Activated naive CD4-positive, alpha-beta T cell treated with anti-CD3 and anti-CD28 coated beads, Interleukin-2, amount 50 U/mL, for 72 hours (primary cell): Measurements from ENCODE around the gene GGT6. TPM values are rescaled to one million over a fixed set of nuclear protein-coding genes. Genes with fewer than 3 reads are reported as not detected.

Source experiments
- ATAC-seq, 2 donors: fragments of 150-1000 bp; cut with Tn5 transposase; 2 replicates each; pipeline ENCODE4 v1.10.0; 2021; ENCODE audit warnings: mild to moderate bottlenecking in 2 of 2, moderate library complexity in 2 of 2
- DNase-seq, 2 donors: peaks; one replicate each; pipeline ENCODE4 v3.0.0; 2021 to 2022; ENCODE audit warnings: low spot score in 2 of 2
- H3K27ac Mint-ChIP-seq, 2 donors: one replicate each; pipeline ENCODE4 v1.8.0; 2022; ENCODE audit warnings: mild to moderate bottlenecking in 2 of 2, mixed read lengths in 2 of 2
- H3K36me3 Mint-ChIP-seq, 2 donors: one replicate each; pipeline ENCODE4 v1.8.0; 2022; ENCODE audit warnings: mixed read lengths in 2 of 2
- H3K9me3 Mint-ChIP-seq, 2 donors: one replicate each; pipeline ENCODE4 v1.8.0; 2022; ENCODE audit warnings: mixed read lengths in 2 of 2
- total RNA-seq, 2 donors: library from RNA; stranded (reverse); gene quantifications; one replicate each; pipeline ENCODE4 v1.2.3, GENCODE V29; 2022

Gene GGT6
- total RNA-seq, 2 donors from 2014 or later = not detected

GRCh38 chr17:4549781-4550533 lies 10.4 kb downstream of the GGT6 start:
- Mint-ChIP-seq H3K36me3 (peaks cover 14 to 22% of the 10 kb centered on the region in 2 donors), H3K27ac (no peak overlapping the region), H3K9me3 (no peaks in the 10 kb centered on the region)
- DNase-seq = no peak
- ATAC-seq = no peak

- Mint-ChIP-seq H3K36me3 (peaks cover 5 to 11% of the 10 kb centered on the region in 2 donors), H3K9me3 (no peaks in the 10 kb centered on the region), H3K27ac (no peak overlapping the region)
- ATAC-seq (no peak), DNase-seq (no peak)
Measured at GRCh38 chr17:4548721-4549531, 11.5 kb downstream of the GGT6 start.

- DNase-seq (no peak), ATAC-seq (no peak)
- Mint-ChIP-seq H3K36me3 (peaks cover 0 to 7% of the 10 kb centered on the region in 2 donors), H3K9me3 (no peaks in the 10 kb centered on the region), H3K27ac (no peak overlapping the region)
Measured at GRCh38 chr17:4548061-4548461, 12.3 kb downstream of the GGT6 start.

- no peak overlapping the region for H3K27ac Mint-ChIP-seq
- no peak for DNase-seq
- H3K36me3 Mint-ChIP-seq = peaks cover 0 to 7% of the 10 kb centered on the region in 2 donors
- H3K9me3 Mint-ChIP-seq = no peaks in the 10 kb centered on the region
- no peak for ATAC-seq
Measured at GRCh38 chr17:4547118-4547906, 13.1 kb downstream of the GGT6 start.

GRCh38 chr17:4545217-4545951 lies 15.0 kb downstream of the GGT6 start:
- Mint-ChIP-seq H3K9me3 (no peaks in the 10 kb centered on the region), H3K27ac (no peak overlapping the region), H3K36me3 (no peaks in the 10 kb centered on the region)
- no peak for DNase-seq
- no peak for ATAC-seq

GRCh38 chr17:4544951-4545216 lies 15.5 kb downstream of the GGT6 start:
- Mint-ChIP-seq H3K9me3 (no peaks in the 10 kb centered on the region), H3K27ac (no peak overlapping the region), H3K36me3 (no peaks in the 10 kb centered on the region)
- ATAC-seq (no peak), DNase-seq (no peak)

GRCh38 chr17:4544135-4544950 lies 16.0 kb downstream of the GGT6 start:
- H3K9me3 Mint-ChIP-seq = no peaks in the 10 kb centered on the region
- no peak for DNase-seq
- H3K27ac Mint-ChIP-seq = peak overlapping the region in 1 of 2 donors; percentile 15
- ATAC-seq = no peak
- H3K36me3 Mint-ChIP-seq = no peaks in the 10 kb centered on the region

- DNase-seq (no peak), ATAC-seq (no peak)
- no peaks in the 10 kb centered on the region for H3K9me3 Mint-ChIP-seq
- H3K27ac Mint-ChIP-seq = no peak overlapping the region
- H3K36me3 Mint-ChIP-seq = no peaks in the 10 kb centered on the region
Measured at GRCh38 chr17:4543557-4544026, 16.8 kb downstream of the GGT6 start.

GRCh38 chr17:4542726-4543191 lies 17.6 kb downstream of the GGT6 start:
- DNase-seq = no peak
- H3K27ac Mint-ChIP-seq = peak overlapping the region; percentile 69 to 91
- H3K36me3 Mint-ChIP-seq = no peaks in the 10 kb centered on the region
- H3K9me3 Mint-ChIP-seq = no peaks in the 10 kb centered on the region
- no peak for ATAC-seq

- no peak for ATAC-seq
- H3K36me3 Mint-ChIP-seq = no peaks in the 10 kb centered on the region
- no peaks in the 10 kb centered on the region for H3K9me3 Mint-ChIP-seq
- H3K27ac Mint-ChIP-seq = peak overlapping the region; percentile 69 to 91
- no peak for DNase-seq
Measured at GRCh38 chr17:4542003-4542725, 18.2 kb downstream of the GGT6 start.

GRCh38 chr17:4541328-4542002 lies 18.9 kb downstream of the GGT6 start:
- no peaks in the 10 kb centered on the region for H3K9me3 Mint-ChIP-seq

GRCh38 chr17:4540687-4541327 lies 19.6 kb downstream of the GGT6 start:
- no peak for DNase-seq
- H3K27ac Mint-ChIP-seq = peak overlapping the region in 1 of 2 donors; percentile 45
- ATAC-seq = no peak
- H3K36me3 Mint-ChIP-seq = no peaks in the 10 kb centered on the region
- H3K9me3 Mint-ChIP-seq = no peaks in the 10 kb centered on the region

More at GRCh38 chr17:4541328-4542002, 18.9 kb downstream of the GGT6 start:
- Mint-ChIP-seq H3K27ac (peak overlapping the region in 1 of 2 donors; percentile 69), H3K36me3 (no peaks in the 10 kb centered on the region)
- DNase-seq (no peak), ATAC-seq (no peak)

GRCh38 chr17:4540224-4540651 lies 20.1 kb downstream of the GGT6 start:
- no peak for ATAC-seq
- H3K9me3 Mint-ChIP-seq = no peaks in the 10 kb centered on the region
- no peaks in the 10 kb centered on the region for H3K36me3 Mint-ChIP-seq
- DNase-seq = no peak
- H3K27ac Mint-ChIP-seq = no peak overlapping the region

GRCh38 chr17:4539576-4540223 lies 20.7 kb downstream of the GGT6 start:
- Mint-ChIP-seq H3K27ac (peak overlapping the region in 1 of 2 donors; percentile 50), H3K36me3 (no peaks in the 10 kb centered on the region), H3K9me3 (no peaks in the 10 kb centered on the region)
- DNase-seq (no peak), ATAC-seq (no peak)
